ENCODE data around the gene TAB3. TPM values are rescaled to one million over a fixed set of nuclear protein-coding genes. Genes with fewer than 3 reads are reported as not detected.

The TAB3 gene
- total RNA-seq, 4 donors from 2014 or later = 21.2 to 51.2 (median 39.2) TPM

DNA sequence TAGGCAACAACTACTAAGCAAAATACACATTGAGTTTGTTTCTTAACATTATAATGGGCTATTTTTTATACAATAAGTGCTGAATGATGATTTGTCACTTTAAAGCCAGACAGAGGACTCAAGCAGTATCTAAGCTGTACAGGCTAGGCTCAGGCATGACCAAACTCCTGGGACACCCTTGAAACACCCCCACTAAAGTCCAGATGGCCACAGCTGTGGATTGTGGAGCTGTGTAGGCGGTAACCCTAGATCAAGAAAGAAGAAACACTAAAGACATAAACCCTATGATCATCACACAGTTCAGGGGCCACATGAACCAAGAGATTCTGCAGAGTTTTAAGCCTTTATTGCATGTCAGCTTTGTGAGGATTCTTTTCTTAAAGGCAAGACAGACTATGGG is 25.1 kb downstream of the TAB3 start:
- intact Hi-C loops (cut with DNase I; ENCODE audit: low total_unique reads) = no loop called here

DNA sequence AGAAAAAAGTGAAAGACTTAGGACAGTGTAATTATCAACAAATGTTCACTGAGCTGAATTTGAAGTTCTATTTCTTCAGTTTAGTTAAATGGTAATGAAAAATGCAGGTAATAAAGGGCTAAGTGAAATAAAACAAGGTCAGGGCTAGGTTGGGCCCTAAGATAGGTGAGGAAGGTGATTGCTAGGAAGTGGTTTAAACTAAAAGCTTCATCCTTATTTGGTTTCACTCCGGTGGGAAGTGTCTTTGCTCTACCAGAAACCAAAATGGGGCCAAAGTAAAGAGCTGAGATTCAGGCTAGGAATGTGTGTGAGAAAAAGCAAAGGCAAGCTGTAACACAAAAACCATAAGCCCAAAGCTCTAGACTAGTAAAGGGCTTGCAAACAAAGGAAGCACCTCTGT is 31.0 kb downstream of the TAB3 start:
- no peak overlapping the region for H3K4me3 ChIP-seq
- intact Hi-C loops (cut with DNase I; ENCODE audit: low total_unique reads) = no loop called here
- H3K9me3 ChIP-seq = no peaks in the 10 kb centered on the region
- no peak overlapping the region for H3K27ac ChIP-seq
- no peaks in the 10 kb centered on the region for H3K4me1 ChIP-seq
- H3K36me3 ChIP-seq = no peaks in the 10 kb centered on the region
- no peak for DNase-seq
- TF ChIP-seq, protein P1, sequence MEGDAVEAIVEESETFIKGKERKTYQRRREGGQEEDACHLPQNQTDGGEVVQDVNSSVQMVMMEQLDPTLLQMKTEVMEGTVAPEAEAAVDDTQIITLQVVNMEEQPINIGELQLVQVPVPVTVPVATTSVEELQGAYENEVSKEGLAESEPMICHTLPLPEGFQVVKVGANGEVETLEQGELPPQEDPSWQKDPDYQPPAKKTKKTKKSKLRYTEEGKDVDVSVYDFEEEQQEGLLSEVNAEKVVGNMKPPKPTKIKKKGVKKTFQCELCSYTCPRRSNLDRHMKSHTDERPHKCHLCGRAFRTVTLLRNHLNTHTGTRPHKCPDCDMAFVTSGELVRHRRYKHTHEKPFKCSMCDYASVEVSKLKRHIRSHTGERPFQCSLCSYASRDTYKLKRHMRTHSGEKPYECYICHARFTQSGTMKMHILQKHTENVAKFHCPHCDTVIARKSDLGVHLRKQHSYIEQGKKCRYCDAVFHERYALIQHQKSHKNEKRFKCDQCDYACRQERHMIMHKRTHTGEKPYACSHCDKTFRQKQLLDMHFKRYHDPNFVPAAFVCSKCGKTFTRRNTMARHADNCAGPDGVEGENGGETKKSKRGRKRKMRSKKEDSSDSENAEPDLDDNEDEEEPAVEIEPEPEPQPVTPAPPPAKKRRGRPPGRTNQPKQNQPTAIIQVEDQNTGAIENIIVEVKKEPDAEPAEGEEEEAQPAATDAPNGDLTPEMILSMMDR (IDR thresholded peaks at IDR 0.05) = no peak
- TF ChIP-seq POLR2A (IDR thresholded peaks at IDR 0.05) = no peak
- H3K27me3 ChIP-seq = no peaks in the 10 kb centered on the region

More for the DNA sequence above, 25.1 kb downstream of the TAB3 start:
- Histone ChIP-seq H3K27me3 (no peaks in the 10 kb centered on the region), H3K36me3 (no peaks in the 10 kb centered on the region), H3K27ac (no peak overlapping the region), H3K4me3 (no peak overlapping the region), H3K9me3 (no peaks in the 10 kb centered on the region), H3K4me1 (no peaks in the 10 kb centered on the region)
- no peak for DNase-seq
- no peak for TF ChIP-seq POLR2A (IDR thresholded peaks at IDR 0.05)
- TF ChIP-seq, protein P1 (IDR thresholded peaks at IDR 0.05) = no peak

DNA sequence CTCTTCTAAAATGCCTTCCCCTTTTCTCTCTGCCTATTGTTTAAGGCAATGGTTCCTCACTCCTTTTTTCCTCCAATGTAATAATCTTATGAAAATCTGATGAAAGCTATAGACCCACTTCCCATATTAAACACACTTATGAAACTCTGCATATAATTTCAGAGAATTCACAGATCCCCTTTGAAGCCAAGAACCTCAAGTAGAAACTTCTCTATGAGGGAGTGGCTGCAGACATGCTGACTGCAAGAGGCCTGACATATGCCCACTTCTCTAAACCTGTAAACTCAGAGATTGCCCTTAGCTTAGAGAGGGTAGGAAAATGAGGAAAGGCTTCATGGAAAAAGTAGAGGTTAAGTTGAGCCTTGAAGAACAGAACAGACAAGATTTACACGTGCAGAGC is 37.6 kb downstream of the TAB3 start:
- H3K4me1 ChIP-seq = no peaks in the 10 kb centered on the region
- DNase-seq = no peak
- intact Hi-C loops (cut with DNase I; ENCODE audit: low total_unique reads) = no loop called here
- TF ChIP-seq, protein P1 (IDR thresholded peaks at IDR 0.05) = no peak
- no peaks in the 10 kb centered on the region for H3K9me3 ChIP-seq
- no peak overlapping the region for H3K4me3 ChIP-seq
- no peaks in the 10 kb centered on the region for H3K27me3 ChIP-seq
- H3K27ac ChIP-seq = no peak overlapping the region
- H3K36me3 ChIP-seq = no peaks in the 10 kb centered on the region

DNA sequence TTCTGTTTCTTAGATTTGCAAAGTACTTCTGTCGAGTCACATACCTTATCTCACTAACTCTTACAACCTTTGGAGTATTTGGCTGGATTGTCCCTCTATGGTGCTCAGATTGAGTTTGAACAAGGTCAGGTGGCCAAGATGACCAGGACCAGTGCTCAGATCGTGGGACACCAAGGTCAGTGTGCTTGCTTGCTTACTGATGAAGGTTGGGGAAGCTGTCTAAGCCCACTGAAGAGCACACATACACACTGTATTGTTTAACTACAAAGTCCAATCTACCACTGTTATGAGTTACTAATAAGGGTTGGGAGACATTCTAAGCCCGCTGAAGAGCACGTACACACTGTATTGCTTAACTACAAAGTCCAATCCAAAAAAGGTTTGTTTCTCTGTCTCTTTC is 53.7 kb downstream of the TAB3 start:
- Histone ChIP-seq H3K4me1 (no peaks in the 10 kb centered on the region), H3K27me3 (no peaks in the 10 kb centered on the region), H3K9me3 (no peaks in the 10 kb centered on the region), H3K4me3 (no peak overlapping the region), H3K27ac (no peak overlapping the region), H3K36me3 (no peaks in the 10 kb centered on the region)
- intact Hi-C loops (cut with DNase I; ENCODE audit: low total_unique reads) = no loop called here
- DNase-seq = no peak
- TF ChIP-seq, protein P1 (IDR thresholded peaks at IDR 0.05) = no peak
- no peak for TF ChIP-seq POLR2A (IDR thresholded peaks at IDR 0.05)

DNA sequence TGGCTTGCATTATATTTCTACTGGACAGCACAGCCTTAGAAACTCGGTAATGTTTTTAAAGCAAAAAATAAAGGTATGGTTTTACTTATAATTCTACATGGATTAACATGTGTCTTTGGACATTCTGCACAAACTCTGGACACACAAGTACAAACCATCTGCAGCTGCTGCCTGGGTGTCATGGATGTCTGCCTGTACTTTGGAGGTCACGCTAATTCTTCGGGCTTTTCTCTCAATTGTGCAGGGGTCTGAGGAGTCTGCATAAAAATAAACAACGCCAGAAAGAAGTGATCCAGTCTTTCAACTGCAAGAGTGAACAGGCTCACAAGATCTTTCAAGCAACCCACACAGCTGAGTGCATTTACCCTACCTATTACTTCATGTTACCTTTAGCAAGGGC is 55.2 kb downstream of the TAB3 start:
- intact Hi-C loops (cut with DNase I; ENCODE audit: low total_unique reads) = no loop called here
- Histone ChIP-seq H3K4me3 (no peak overlapping the region), H3K36me3 (no peaks in the 10 kb centered on the region), H3K4me1 (no peaks in the 10 kb centered on the region), H3K9me3 (no peaks in the 10 kb centered on the region), H3K27me3 (no peaks in the 10 kb centered on the region), H3K27ac (no peak overlapping the region)
- DNase-seq = no peak
- TF ChIP-seq POLR2A (IDR thresholded peaks at IDR 0.05) = no peak
- TF ChIP-seq, protein P1 (IDR thresholded peaks at IDR 0.05) = no peak
